NCI-H128 (cell line): Measurements from ENCODE around the gene HPS1.

ENCODE experiments used
- DNase-seq: peaks from one replicate; lab custom pipeline; 2025; ENCODE audit not compliant: unreplicated experiment; lab: John Stamatoyannopoulos, UW

HPS1 gene

DNA sequence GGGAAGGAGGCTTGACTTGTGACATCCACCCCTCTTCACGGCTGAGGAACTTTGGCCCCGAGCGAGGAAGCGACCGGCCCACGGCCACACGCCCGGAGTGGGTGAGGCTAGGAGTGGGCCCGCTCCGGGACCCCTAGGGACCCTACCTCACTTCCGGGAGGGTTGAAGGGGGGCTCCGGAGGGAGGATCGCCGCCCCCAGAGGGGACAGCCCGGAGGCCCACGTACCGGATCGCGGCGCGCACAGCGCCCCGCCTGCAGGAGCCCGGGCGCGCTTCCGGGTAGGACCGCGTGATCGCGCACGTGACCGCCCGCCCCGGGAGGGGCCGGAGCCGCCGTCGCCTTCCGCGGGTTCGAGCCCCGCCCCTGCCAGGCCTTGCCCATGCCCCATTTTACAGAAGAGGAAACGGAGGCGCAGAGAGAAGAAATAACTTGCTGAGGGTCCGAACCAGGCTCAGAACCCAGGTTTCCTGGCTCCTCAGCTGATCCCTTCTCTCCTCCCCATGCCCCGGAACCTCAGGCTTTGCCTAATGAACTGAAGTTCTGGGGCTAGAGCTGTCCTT is at the start of gene HPS1:
Gene HPS1, minus strand, starts transcription at position 275 of the 561 bp plus-strand sequence. CDS start 3,695 bp downstream, outside the sequence.
- DNase-seq = no peak

DNA sequence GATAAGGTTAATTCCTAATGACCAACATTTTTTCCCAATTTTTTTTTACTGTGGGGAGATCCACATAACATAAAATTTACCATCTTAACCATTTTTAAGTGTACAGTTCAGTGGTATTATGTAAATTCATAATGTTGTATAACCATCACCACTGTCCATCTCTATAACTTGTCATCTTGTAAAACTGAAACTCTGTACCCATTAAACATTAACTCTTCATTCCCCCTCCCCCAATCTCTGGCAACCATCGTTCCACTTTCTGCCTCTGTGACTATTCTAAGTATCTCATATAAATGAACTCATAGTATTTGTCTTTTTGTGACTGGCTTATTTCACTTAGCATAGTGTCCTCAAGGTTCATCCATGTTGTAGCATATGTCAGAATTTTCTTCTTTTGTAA is 46.0 kb upstream of the HPS1 start:
- DNase-seq = no peak

GRCh38 chr10:98489561-98490481 is 43.1 kb upstream of the HPS1 start:
- DNase-seq = no peak

DNA sequence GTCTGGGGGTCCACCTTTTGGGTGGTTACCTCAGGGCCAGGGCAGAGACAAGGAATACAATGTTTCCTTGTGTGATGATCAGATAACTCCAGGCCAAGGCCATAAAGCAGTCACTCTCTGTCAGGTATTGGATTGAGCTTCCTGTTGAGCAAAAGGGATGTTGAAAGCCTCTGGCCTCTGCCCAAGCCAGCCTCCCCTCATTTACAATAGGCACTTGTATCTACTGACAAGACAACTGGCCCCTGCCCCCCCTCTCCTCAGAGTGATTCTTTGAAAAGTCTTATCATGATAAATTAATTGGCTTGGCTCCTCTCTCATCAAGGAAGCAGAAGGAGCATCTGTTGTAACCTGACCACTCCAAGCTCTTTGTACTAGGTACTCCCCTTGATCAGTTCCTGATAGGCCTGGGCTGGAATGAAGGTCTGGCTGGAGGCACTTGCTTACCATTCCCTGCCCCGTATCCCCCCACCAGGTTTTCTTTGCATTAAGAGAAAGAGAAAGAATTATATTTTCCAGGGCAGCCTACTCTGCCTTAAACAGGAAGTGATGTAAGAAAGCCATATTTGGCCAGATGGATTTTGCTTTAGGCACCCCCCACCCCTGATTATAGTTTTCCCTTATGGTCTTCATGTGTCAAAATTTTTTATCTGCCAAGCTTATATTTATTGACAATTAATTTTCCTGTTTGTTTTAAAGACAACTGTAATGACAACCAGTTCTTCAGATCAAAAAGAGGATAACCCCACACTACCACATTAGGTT is 42.1 kb upstream of the HPS1 start:
- no peak for DNase-seq

- no peak for DNase-seq
These were observed 40.9 kb upstream of the HPS1 start for GRCh38 chr10:98487649-98488048.

DNA sequence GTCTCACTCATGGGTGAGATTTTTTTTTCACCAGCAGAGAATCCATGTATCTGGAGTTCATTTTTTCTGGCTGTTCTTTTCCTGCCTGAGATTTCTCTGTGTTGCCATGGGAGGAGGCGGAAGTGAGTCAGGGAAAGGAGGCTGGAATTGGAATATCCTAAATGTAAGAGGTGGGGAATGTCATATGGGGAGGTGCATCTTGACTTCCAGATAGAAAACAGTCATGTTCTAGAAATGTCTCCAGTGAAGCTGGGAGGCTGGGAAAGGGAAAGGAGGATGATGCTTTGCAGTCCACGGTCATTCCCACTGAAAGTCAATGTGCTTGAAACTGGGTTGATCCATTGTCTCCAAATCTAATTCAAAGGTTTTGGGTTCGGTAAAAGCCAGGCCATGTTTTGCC is 39.7 kb upstream of the HPS1 start:
- DNase-seq = no peak

DNA sequence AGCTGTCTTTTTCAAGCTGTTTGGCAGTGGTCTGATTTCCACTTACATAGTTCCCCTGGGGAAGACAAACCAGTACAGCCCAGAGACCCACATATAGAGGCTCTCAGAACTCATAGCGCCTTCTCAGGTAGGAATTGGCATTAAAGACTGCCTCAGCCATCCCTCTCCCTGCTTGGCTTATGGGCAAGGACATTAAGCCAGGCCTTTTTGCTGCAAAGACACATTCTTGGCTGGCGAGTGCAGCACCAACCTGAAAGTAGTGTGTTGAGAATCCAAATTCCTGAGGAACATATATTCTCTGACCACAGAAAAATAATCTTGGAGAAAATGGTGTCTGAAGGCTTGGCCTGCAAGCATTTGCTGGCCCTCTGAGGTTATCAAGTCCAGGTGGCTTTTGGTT is 39.2 kb upstream of the HPS1 start:
- DNase-seq = no peak

DNA sequence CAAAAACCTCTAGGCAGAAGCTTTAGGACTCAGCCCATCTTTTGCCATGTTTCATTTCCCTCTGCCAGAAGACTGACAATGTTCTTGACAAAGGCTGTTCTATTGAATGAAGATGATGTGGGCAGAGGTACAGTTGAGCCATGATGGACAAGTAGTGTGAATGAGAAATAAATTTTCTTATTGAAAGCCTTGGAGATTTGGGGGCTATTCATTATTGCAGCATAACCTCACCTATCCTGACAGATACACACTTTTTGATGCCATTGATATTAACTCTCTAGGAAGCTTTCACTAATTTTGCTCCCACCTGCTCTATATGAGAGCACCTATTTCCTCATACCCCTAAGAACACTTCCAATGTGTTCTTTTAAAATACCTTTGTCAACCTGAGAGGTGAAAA is 36.9 kb upstream of the HPS1 start:
- DNase-seq = no peak

DNA sequence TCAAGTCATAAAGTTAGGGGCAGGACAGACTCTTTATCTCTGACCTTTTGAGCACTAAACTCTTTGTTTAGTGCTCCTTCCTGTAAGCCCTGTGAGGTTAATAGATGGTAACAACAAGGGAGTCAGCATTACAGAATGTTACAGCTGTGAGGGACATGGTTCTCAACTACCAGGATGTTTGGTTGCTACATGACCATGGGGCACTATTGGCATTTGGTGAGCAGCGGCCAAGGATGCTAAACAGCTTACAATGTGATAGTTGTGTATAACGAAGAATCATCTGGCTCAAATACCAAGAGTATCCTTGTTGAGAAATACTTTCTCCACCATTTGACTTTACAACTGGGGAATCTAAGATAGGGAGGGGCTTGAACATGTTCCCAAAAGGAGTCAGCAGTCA is 35.4 kb upstream of the HPS1 start:
- no peak for DNase-seq

DNA sequence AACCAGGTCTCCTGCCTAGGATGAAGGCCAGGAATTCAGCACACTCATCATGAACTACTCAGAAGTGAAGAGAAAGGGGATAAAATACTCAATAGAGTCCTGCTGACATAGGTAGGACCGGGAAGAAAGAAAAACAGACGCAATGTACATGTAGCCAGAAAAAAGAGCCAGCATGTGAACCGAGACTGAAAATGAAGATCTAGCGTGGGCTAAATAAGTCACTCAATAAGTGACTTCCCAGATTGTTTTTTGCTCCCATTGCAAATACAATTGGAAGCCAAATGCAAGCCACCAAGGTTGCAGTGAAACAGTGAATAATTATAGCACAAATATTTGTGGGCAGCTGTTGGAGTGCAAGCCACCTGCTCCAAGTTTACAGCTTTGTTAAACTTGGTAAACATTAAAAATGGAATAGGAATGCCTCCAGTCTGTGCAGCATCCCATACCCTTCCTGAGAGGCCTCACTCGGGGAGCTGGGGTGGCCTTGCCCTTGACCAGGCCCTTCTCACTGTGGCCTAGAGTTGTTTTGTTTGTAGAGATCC is 34.7 kb upstream of the HPS1 start:
- DNase-seq = no peak

DNA sequence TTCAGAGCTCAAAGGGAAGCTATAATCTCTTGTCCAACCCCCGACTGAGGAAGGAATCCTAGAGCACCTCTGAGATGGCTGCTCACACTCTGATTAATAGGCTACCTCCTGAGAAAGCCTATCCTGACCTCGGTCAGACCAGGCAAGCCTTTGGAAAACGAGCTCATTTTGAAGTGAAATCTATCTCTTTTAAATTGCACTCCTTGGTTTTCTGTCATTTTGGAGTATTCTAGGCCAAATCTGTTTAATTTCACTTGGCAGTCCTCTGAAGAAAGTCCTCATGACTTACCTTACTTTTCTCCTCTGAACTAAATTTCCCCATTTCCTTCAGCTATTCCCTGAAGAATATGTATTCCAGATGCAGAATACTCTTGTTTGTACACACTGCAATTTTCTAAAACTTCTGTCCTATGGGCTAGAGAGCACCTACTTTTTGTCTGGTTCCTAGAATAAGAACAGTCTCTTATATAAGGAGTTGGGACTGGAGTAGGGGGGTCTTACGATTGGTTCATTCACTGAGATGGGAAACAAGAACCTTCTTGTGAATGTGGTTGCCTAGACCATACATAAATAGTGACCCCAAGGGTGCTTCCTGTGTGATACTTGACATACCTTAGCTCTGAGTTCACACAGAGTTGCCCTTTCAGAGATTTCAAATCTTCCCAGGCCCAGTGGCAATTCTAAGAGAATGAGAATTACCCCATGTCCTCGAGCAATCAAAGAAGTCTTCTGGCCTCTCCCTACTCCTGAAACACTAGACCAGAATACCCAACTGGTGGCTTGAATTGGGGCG is 31.9 kb upstream of the HPS1 start:
- DNase-seq = no peak

DNA sequence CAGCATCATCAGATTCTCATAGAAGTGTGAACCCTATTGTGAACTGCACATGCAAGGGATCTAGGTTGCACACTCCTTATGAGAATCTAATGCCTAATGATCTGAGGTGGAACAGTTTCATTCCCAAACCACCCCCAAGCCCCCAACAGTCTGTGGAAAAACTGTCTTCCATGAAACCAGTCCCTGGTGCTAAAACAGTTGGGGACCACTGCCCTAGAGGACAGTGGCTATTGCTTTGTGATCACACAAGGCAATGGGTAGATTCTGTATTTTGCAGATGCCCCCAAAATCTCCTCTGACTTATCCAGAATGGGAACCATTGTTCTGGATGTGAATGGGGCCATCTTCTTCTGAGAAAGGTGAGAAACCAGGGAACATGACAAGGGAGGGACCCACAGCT is 31.1 kb upstream of the HPS1 start:
- DNase-seq = no peak

GRCh38 chr10:98474628-98475027 is 27.9 kb upstream of the HPS1 start:
- DNase-seq = no peak

DNA sequence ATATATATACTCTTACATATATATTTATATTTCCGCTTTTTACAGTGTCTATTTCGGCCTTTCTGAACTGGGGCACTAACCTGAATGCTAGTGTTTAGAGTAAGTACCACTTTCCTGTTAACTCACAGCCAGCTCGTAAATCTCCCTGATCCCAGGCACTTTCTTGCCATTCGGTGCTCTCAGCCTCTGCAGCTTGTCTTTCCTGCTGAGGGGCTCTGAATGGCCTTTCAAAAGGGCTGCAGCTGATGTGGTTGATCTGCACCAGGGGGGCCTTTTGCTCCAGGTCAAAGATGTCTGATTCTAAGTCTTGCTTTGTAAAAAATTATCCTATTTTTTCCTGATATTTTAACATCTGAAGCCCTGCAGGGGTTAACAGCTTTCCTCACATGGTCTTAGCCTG is 25.5 kb upstream of the HPS1 start:
- no peak for DNase-seq

- no peak for DNase-seq
These were observed 24.1 kb upstream of the HPS1 start for GRCh38 chr10:98470850-98471249.

GRCh38 chr10:98469001-98469931 is 22.5 kb upstream of the HPS1 start:
- DNase-seq = no peak

- peak; percentile 27 for DNase-seq
These were observed 21.0 kb upstream of the HPS1 start for GRCh38 chr10:98467506-98468318.

DNA sequence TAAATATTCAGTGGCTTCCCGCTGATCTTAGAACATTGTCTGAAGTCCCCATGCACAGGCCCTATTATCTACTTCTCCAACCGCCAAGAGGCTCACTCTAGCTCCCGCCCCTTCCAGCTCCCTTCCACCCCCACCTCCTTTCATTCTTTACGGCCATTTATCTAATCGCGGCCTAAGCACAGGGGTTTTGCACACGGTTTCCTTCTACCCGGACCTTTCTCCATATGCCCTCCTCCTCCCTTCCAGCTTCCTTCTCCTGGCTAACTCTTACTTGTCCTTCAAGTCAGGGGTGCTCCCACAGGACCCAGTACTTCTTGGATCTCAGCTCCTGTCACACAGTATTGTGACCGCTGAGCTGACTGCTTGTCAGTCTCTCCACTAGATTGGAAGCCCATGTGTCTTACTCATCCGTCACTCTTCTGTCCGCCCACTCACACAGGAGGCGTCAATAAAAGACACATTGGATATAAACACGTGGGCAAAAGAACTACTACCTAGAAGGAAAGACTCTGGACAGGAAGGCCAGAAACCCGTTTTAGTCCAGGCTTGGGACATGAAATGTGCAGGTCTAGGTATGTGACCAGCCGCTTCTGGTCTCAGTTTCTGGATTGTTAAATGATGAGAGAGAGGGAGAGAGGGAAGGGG is 20.2 kb upstream of the HPS1 start:
- DNase-seq = no peak
